Neural progenitor cell (in vitro differentiated cells): ENCODE measurements around the gene TNFSF8. TPM values are rescaled to one million over a fixed set of nuclear protein-coding genes. Genes with fewer than 3 reads are reported as not detected.

Experiments
- DNase-seq: peaks from one replicate; pipeline ENCODE4 v3.0.0-alpha.2; 2016; ENCODE audit warnings: low spot score
- H2AFZ ChIP-seq: fragments of 200-600 bp; sonication (generic); replicated peaks from 2 replicates; pipeline ENCODE4 v1.6.1; 2016; ENCODE audit warnings: antibody characterized with exemption
- H3F3A ChIP-seq: fragments of 200-600 bp; sonication (generic); 2 replicates; pipeline ENCODE4 v1.6.1; 2016; ENCODE audit warnings: antibody characterized with exemption, low read depth
- H3K27ac ChIP-seq: fragments of 200-600 bp; sonication (generic); 2 replicates; pipeline ENCODE4 v1.5.1; 2016; ENCODE audit warnings: mild to moderate bottlenecking
- H3K27me3 ChIP-seq: fragments of 200-600 bp; sonication (generic); 2 replicates; pipeline ENCODE4 v1.6.1; 2016; ENCODE audit warnings: mild to moderate bottlenecking, moderate library complexity
- H3K36me3 ChIP-seq: fragments of 200-600 bp; sonication (generic); 2 replicates; pipeline ENCODE4 v1.5.1; 2016
- H3K4me1 ChIP-seq: fragments of 200-600 bp; sonication (generic); 2 replicates; pipeline ENCODE4 v1.6.1; 2016; ENCODE audit warnings: mixed run types
- H3K4me2 ChIP-seq: fragments of 200-600 bp; sonication (generic); 2 replicates; pipeline ENCODE4 v1.6.1; 2016
- H3K4me3 ChIP-seq: fragments of 200-600 bp; sonication (generic); 2 replicates; pipeline ENCODE4 v1.5.1; 2016
- H3K79me2 ChIP-seq: fragments of 200-600 bp; sonication (generic); 2 replicates; pipeline ENCODE4 v1.6.1; 2016; ENCODE audit warnings: low read depth
- H3K9ac ChIP-seq: fragments of 200-600 bp; sonication (generic); 2 replicates; pipeline ENCODE4 v1.6.1; 2016
- H3K9me3 ChIP-seq: fragments of 200-600 bp; sonication (generic); 2 replicates; pipeline ENCODE4 v1.5.1; 2016; ENCODE audit warnings: low read depth
- H4K20me1 ChIP-seq: fragments of 200-600 bp; sonication (generic); 2 replicates; pipeline ENCODE4 v1.6.1; 2016; ENCODE audit warnings: low read depth
- H3K27ac Mint-ChIP-seq: 3 replicates; pipeline ENCODE4 v1.8.0; 2021; ENCODE audit warnings: mixed read lengths
- H3K27me3 Mint-ChIP-seq: 2 replicates; pipeline ENCODE4 v1.8.0; 2022; ENCODE audit warnings: low read depth, mild to moderate bottlenecking, inconsistent platforms, moderate library complexity, mixed read lengths; ENCODE audit not compliant: insufficient read depth
- H3K36me3 Mint-ChIP-seq: 3 replicates; pipeline ENCODE4 v1.8.0; 2021; ENCODE audit warnings: mixed read lengths
- H3K4me1 Mint-ChIP-seq: 3 replicates; pipeline ENCODE4 v1.8.0; 2021; ENCODE audit warnings: mixed read lengths
- H3K4me3 Mint-ChIP-seq: 3 replicates; pipeline ENCODE4 v1.8.0; 2021; ENCODE audit warnings: mild to moderate bottlenecking, moderate library complexity, mixed read lengths
- H3K9me3 Mint-ChIP-seq: 3 replicates; pipeline ENCODE4 v1.8.0; 2020; ENCODE audit warnings: mixed read lengths
- CTCF ChIP-seq: fragments of 200-600 bp; sonication (generic); IDR thresholded peaks from 2 replicates; pipeline ENCODE4 v1.5.1; 2017; ENCODE audit warnings: antibody characterized with exemption, mild to moderate bottlenecking
- EZH2 ChIP-seq: fragments of 200-600 bp; sonication (generic); IDR thresholded peaks from 2 replicates; pipeline ENCODE4 v1.6.1; 2017; ENCODE audit warnings: antibody characterized with exemption, mild to moderate bottlenecking, moderate library complexity
- EZH2phosphoT487 ChIP-seq: fragments of 200-600 bp; sonication (generic); IDR thresholded peaks from 2 replicates; pipeline ENCODE4 v1.6.1; 2017; ENCODE audit warnings: antibody characterized with exemption
- total RNA-seq: library from RNA; depleted of rRNA; stranded (reverse); fragments of >200 nt; gene quantifications from 2 replicates; pipeline ENCODE4 v1.2.3, GENCODE V29; 2015; ENCODE audit warnings: low replicate concordance

The TNFSF8 gene
- total RNA-seq, 1 donor from 2014 or later, result not detected

GRCh38 chr9:114935119-114935518, 4.7 kb upstream of the TNFSF8 start:
- Histone ChIP-seq H3K4me2 (no peak overlapping the region), H3K9me3 (no peaks in the 10 kb centered on the region), H3K4me1 (no peaks in the 10 kb centered on the region), H3K4me3 (no peak overlapping the region), H3K36me3 (no peaks in the 10 kb centered on the region), H2AFZ (no peak overlapping the region), H3K79me2 (no peaks in the 10 kb centered on the region), H4K20me1 (no peaks in the 10 kb centered on the region), H3K27me3 (peaks cover 86% of the 10 kb centered on the region), H3F3A (no peaks in the 10 kb centered on the region), H3K9ac (no peak overlapping the region), H3K27ac (no peak overlapping the region)
- no peak overlapping the region for H3K4me3 Mint-ChIP-seq
- TF ChIP-seq EZH2 (no peak), EZH2phosphoT487 (no peak), CTCF (no peak)
- H3K9me3 Mint-ChIP-seq, result no peaks in the 10 kb centered on the region
- H3K36me3 Mint-ChIP-seq, result no peaks in the 10 kb centered on the region
- H3K27ac Mint-ChIP-seq, result no peak overlapping the region
- H3K27me3 Mint-ChIP-seq, result peaks cover 3% of the 10 kb centered on the region
- no peak for DNase-seq
- peaks cover 2% of the 10 kb centered on the region for H3K4me1 Mint-ChIP-seq

- no peaks in the 10 kb centered on the region for H3K36me3 Mint-ChIP-seq
- Histone ChIP-seq H3K4me1 (no peaks in the 10 kb centered on the region), H3K4me2 (no peak overlapping the region), H3K36me3 (no peaks in the 10 kb centered on the region), H2AFZ (no peak overlapping the region), H3K27ac (no peak overlapping the region), H3K4me3 (no peak overlapping the region), H4K20me1 (no peaks in the 10 kb centered on the region), H3K9ac (no peak overlapping the region), H3K9me3 (no peaks in the 10 kb centered on the region), H3K79me2 (no peaks in the 10 kb centered on the region), H3K27me3 (peaks cover 95% of the 10 kb centered on the region), H3F3A (no peaks in the 10 kb centered on the region)
- H3K4me3 Mint-ChIP-seq, result no peak overlapping the region
- peaks cover 3% of the 10 kb centered on the region for H3K27me3 Mint-ChIP-seq
- TF ChIP-seq CTCF (no peak), EZH2phosphoT487 (no peak), EZH2 (no peak)
- DNase-seq, result no peak
- H3K9me3 Mint-ChIP-seq, result no peaks in the 10 kb centered on the region
- no peak overlapping the region for H3K27ac Mint-ChIP-seq
- peaks cover 2% of the 10 kb centered on the region for H3K4me1 Mint-ChIP-seq
Observed at GRCh38 chr9:114932502-114932901, 2.1 kb upstream of the TNFSF8 start.

GRCh38 chr9:114931407-114931806, 1.0 kb upstream of the TNFSF8 start:
- no peak for TF ChIP-seq CTCF
- TF ChIP-seq EZH2, result no peak
- TF ChIP-seq EZH2phosphoT487, result no peak
- no peak overlapping the region for H3K27ac Mint-ChIP-seq
- no peaks in the 10 kb centered on the region for H3K9me3 Mint-ChIP-seq
- Histone ChIP-seq H4K20me1 (no peaks in the 10 kb centered on the region), H3K4me1 (no peaks in the 10 kb centered on the region), H3K4me2 (no peak overlapping the region), H3K27ac (no peak overlapping the region), H3K4me3 (no peak overlapping the region), H3F3A (no peaks in the 10 kb centered on the region), H3K9me3 (no peaks in the 10 kb centered on the region), H3K36me3 (no peaks in the 10 kb centered on the region), H3K9ac (no peak overlapping the region), H3K79me2 (no peaks in the 10 kb centered on the region), H3K27me3 (peaks cover 96% of the 10 kb centered on the region), H2AFZ (no peak overlapping the region)
- H3K4me3 Mint-ChIP-seq, result no peak overlapping the region
- no peak for DNase-seq
- peaks cover 2% of the 10 kb centered on the region for H3K4me1 Mint-ChIP-seq
- peaks cover 5% of the 10 kb centered on the region for H3K27me3 Mint-ChIP-seq
- no peaks in the 10 kb centered on the region for H3K36me3 Mint-ChIP-seq

GRCh38 chr9:114929201-114929600, 1.2 kb downstream of the TNFSF8 start:
- H3K79me2 ChIP-seq, result no peaks in the 10 kb centered on the region
- H4K20me1 ChIP-seq, result no peaks in the 10 kb centered on the region
- Mint-ChIP-seq H3K9me3 (no peaks in the 10 kb centered on the region), H3K36me3 (no peaks in the 10 kb centered on the region), H3K4me3 (no peak overlapping the region), H3K27ac (no peak overlapping the region), H3K4me1 (peaks cover 2% of the 10 kb centered on the region), H3K27me3 (peaks cover 5% of the 10 kb centered on the region)
- TF ChIP-seq CTCF (no peak), EZH2phosphoT487 (no peak), EZH2 (no peak)
- no peak overlapping the region for H3K27ac ChIP-seq
- no peak overlapping the region for H3K4me2 ChIP-seq
- no peak overlapping the region for H3K4me3 ChIP-seq
- H3K9ac ChIP-seq, result no peak overlapping the region
- peaks cover 96% of the 10 kb centered on the region for H3K27me3 ChIP-seq
- H3K9me3 ChIP-seq, result no peaks in the 10 kb centered on the region
- no peak overlapping the region for H2AFZ ChIP-seq
- H3F3A ChIP-seq, result no peaks in the 10 kb centered on the region
- no peak for DNase-seq
- no peaks in the 10 kb centered on the region for H3K4me1 ChIP-seq
- H3K36me3 ChIP-seq, result no peaks in the 10 kb centered on the region
